PFSK-1 (cell line): ENCODE data around the gene PRR7.
A peak's percentile ranks its signal among the peaks of the same experiment; 100 is the strongest.

Experiments used
- FOXP2 ChIP-seq: optimal IDR thresholded peaks from 2 replicates; pipeline ENCODE3; 2011; ENCODE audit warnings: borderline replicate concordance, control low read depth, inconsistent platforms; ENCODE audit not compliant: insufficient read depth; ENCODE audit errors: extremely low read length, extremely low read depth
- POLR2AphosphoS5 ChIP-seq: IDR thresholded peaks from 2 replicates; pipeline ENCODE4 v1.6.1; 2012; ENCODE audit warnings: low read depth, mild to moderate bottlenecking, control low read depth, low read length, moderate library complexity
- SIN3A ChIP-seq: IDR thresholded peaks from 2 replicates; pipeline ENCODE4 v1.6.1; 2012; ENCODE audit warnings: mild to moderate bottlenecking, low read length, moderate library complexity, borderline replicate concordance; ENCODE audit not compliant: insufficient read depth
- TAF1 ChIP-seq: IDR thresholded peaks from 2 replicates; pipeline ENCODE4 v1.6.1; 2012; ENCODE audit warnings: low read length, control low read depth, borderline replicate concordance; ENCODE audit not compliant: insufficient read depth
- TF ChIP-seq, protein P1 (sequence below), 2 experiments: IDR thresholded peaks; 2 replicates each; pipeline versions ENCODE4 v1.6.1 to v1.8.0; 2011 to 2012; ENCODE audit warnings: low read depth in 2 of 2, low read length in 2 of 2, control low read depth in 1 of 2, inconsistent platforms in 1 of 2, mild to moderate bottlenecking in 1 of 2, moderate library complexity in 1 of 2; ENCODE audit not compliant: insufficient read depth in 1 of 2

PRR7 gene

DNA sequence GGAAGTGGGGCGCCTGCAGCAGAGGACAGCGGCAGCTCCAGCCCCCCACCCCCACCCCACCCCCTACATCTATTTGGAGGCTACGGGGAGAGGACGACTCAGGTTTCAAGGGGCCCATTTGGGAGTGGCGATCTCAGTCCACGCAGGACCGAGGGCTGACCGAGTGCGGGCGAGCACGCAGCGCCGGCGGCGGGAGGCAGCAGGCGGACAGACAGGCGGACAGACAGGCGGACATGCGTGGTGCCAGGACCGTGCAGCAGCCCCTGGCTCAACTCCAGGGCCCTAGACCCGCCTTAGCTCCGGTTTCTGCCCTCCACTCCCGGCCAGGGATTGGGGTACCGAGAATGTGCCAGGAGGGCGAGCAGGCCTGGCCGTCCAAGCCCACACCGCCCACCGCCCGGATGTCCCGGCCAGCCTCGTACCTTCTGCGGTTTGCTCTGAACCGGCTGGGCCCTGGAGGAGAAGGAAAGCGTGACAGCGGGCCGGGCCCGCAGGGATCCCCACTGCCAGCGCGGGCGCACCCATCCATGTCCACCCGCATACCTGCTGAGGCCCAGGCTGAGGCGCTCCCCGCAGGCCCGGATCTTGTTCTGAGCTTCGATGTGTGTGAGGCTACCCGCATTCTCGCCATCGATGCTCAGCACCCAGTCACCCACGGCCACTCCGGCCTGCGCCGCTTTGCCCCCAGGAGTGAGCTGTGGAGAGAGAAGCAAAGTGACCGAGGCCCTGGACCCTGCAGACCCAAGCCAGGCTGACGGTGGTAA, 45.6 kb downstream of the PRR7 start:
- TF ChIP-seq FOXP2 (no peak), TAF1 (no peak), POLR2AphosphoS5 (no peak), SIN3A (no peak)
- TF ChIP-seq, protein P1, sequence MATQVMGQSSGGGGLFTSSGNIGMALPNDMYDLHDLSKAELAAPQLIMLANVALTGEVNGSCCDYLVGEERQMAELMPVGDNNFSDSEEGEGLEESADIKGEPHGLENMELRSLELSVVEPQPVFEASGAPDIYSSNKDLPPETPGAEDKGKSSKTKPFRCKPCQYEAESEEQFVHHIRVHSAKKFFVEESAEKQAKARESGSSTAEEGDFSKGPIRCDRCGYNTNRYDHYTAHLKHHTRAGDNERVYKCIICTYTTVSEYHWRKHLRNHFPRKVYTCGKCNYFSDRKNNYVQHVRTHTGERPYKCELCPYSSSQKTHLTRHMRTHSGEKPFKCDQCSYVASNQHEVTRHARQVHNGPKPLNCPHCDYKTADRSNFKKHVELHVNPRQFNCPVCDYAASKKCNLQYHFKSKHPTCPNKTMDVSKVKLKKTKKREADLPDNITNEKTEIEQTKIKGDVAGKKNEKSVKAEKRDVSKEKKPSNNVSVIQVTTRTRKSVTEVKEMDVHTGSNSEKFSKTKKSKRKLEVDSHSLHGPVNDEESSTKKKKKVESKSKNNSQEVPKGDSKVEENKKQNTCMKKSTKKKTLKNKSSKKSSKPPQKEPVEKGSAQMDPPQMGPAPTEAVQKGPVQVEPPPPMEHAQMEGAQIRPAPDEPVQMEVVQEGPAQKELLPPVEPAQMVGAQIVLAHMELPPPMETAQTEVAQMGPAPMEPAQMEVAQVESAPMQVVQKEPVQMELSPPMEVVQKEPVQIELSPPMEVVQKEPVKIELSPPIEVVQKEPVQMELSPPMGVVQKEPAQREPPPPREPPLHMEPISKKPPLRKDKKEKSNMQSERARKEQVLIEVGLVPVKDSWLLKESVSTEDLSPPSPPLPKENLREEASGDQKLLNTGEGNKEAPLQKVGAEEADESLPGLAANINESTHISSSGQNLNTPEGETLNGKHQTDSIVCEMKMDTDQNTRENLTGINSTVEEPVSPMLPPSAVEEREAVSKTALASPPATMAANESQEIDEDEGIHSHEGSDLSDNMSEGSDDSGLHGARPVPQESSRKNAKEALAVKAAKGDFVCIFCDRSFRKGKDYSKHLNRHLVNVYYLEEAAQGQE (IDR thresholded peaks at IDR 0.05; ENCODE audit: insufficient read depth in 1 of 2, low read depth in 2 of 2, low read length in 2 of 2) = no peak

DNA sequence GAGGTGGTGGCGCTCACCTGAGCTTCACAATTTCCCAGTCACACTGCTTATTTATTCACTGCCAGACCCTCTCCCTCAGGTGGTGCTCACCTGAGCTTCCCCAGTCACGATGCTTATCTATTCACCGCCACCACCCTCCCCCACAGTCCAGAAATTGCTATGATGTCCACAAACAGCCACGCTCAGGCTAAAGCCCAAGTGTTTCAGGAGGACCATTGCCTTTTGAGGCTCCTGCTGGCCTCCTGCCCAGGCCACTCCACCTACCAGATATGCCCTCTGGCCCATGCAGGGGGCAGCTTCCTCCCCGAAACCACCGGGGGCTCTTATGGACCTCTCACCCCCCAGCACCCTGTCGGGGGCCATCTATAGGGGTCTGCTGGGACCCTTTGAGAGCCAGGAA, 46.2 kb downstream of the PRR7 start:
- no peak for TF ChIP-seq SIN3A
- no peak for TF ChIP-seq FOXP2
- TF ChIP-seq POLR2AphosphoS5 = no peak
- TF ChIP-seq, protein P1 (IDR thresholded peaks at IDR 0.05; ENCODE audit: insufficient read depth in 1 of 2, low read depth in 2 of 2, low read length in 2 of 2) = no peak
- no peak for TF ChIP-seq TAF1

GRCh38 chr5:177493795-177494345, 47.3 kb downstream of the PRR7 start:
- TF ChIP-seq, protein P1 (IDR thresholded peaks at IDR 0.05; ENCODE audit: insufficient read depth in 1 of 2, low read depth in 2 of 2, low read length in 2 of 2) = no peak
- no peak for TF ChIP-seq SIN3A
- TF ChIP-seq FOXP2 = no peak
- no peak for TF ChIP-seq POLR2AphosphoS5
- no peak for TF ChIP-seq TAF1

- TF ChIP-seq SIN3A (no peak), POLR2AphosphoS5 (peak; percentile 44; the same call in 1 of the 2 replicates)
Observed at GRCh38 chr5:177494346-177495195, 48.0 kb downstream of the PRR7 start.

GRCh38 chr5:177495243-177496060, 48.8 kb downstream of the PRR7 start:
- TF ChIP-seq FOXP2 (no peak), TAF1 (peak; percentile 32; the same call in 1 of the 2 replicates)
